Neural cell (in vitro differentiated cells): ENCODE data around the gene BSN. TPM values are rescaled to one million over a fixed set of nuclear protein-coding genes. Genes with fewer than 3 reads are reported as not detected.

Experiments
- H2AFZ ChIP-seq: fragments of 200-600, 300-800 bp; sonication (generic), shearing (Covaris generic); 2 replicates; pipeline ENCODE4 v1.6.0; 2014; ENCODE audit warnings: low read depth, mild to moderate bottlenecking, antibody characterized with exemption, low read length, moderate library complexity
- H3F3A ChIP-seq: fragments of 200-600 bp; shearing (Covaris generic); 2 replicates; pipeline ENCODE4 v1.6.1; 2016; ENCODE audit warnings: mild to moderate bottlenecking, moderate library complexity, mixed read lengths, antibody characterized with exemption, low read length; ENCODE audit not compliant: insufficient read depth, poor library complexity, severe bottlenecking
- H3K27ac ChIP-seq: fragments of 200-600, 300-800 bp; sonication (generic), shearing (Covaris generic); 2 replicates; pipeline ENCODE4 v1.5.1; 2014; ENCODE audit warnings: mild to moderate bottlenecking, low read length, moderate library complexity
- H3K27me3 ChIP-seq: fragments of 300-800, 200-600 bp; sonication (generic), shearing (Covaris generic); 2 replicates; pipeline ENCODE4 v1.6.0; 2014; ENCODE audit warnings: mild to moderate bottlenecking, low read depth, low read length, moderate library complexity; ENCODE audit not compliant: insufficient read depth
- H3K36me3 ChIP-seq: fragments of 300-800, 200-600 bp; sonication (generic), shearing (Covaris generic); 2 replicates; pipeline ENCODE4 v1.5.1; 2014; ENCODE audit warnings: mild to moderate bottlenecking, antibody characterized with exemption, low read length, moderate library complexity; ENCODE audit not compliant: insufficient read depth
- H3K4me2 ChIP-seq: fragments of 300-800, 200-600 bp; sonication (generic), shearing (Covaris generic); 2 replicates; pipeline ENCODE4 v1.6.0; 2014; ENCODE audit warnings: mild to moderate bottlenecking, low read length
- H3K4me3 ChIP-seq: fragments of 300-800, 200-600 bp; sonication (generic), shearing (Covaris generic); 2 replicates; pipeline ENCODE4 v1.5.1; 2014; ENCODE audit warnings: mild to moderate bottlenecking, low read length, moderate library complexity
- H3K79me2 ChIP-seq: fragments of 200-600 bp; shearing (Covaris generic); replicated peaks from 2 replicates; pipeline ENCODE4 v1.6.0; 2014; ENCODE audit warnings: mild to moderate bottlenecking, low read length, moderate library complexity; ENCODE audit not compliant: insufficient read depth
- H3K9ac ChIP-seq: fragments of 300-800, 200-600 bp; sonication (generic), shearing (Covaris generic); 2 replicates; pipeline ENCODE4 v1.6.1; 2016; ENCODE audit warnings: mild to moderate bottlenecking, low read length, mixed read lengths
- H3K9me2 ChIP-seq: fragments of 200-600 bp; shearing (Covaris generic); 2 replicates; pipeline ENCODE4 v1.6.1; 2016; ENCODE audit warnings: mild to moderate bottlenecking, low read length, mixed read lengths; ENCODE audit not compliant: insufficient read depth
- H3K9me3 ChIP-seq: fragments of 200-600, 300-800 bp; sonication (generic), shearing (Covaris generic); 2 replicates; pipeline ENCODE4 v1.6.1; 2016; ENCODE audit warnings: mild to moderate bottlenecking, mixed run types, low read length, moderate library complexity, mixed read lengths
- H4K20me1 ChIP-seq: fragments of 200-600 bp; shearing (Covaris generic); 2 replicates; pipeline ENCODE4 v1.6.1; 2016; ENCODE audit warnings: mild to moderate bottlenecking, mixed run types; ENCODE audit not compliant: insufficient read depth
- EP300 ChIP-seq: fragments of 450-650 bp; conservative IDR thresholded peaks from 2 replicates; pipeline ENCODE4 v1.6.1; 2014; ENCODE audit warnings: antibody characterized with exemption, mild to moderate bottlenecking, moderate library complexity; ENCODE audit not compliant: poor library complexity, severe bottlenecking
- EZH2 ChIP-seq: fragments of 200-600, 300-800 bp; shearing (Covaris generic), sonication (generic); IDR thresholded peaks from 2 replicates; pipeline ENCODE4 v1.6.1; 2014; ENCODE audit warnings: antibody characterized with exemption, low read length, borderline replicate concordance, mild to moderate bottlenecking; ENCODE audit not compliant: insufficient read depth, poor library complexity, severe bottlenecking
- MXI1 ChIP-seq: fragments of 450-650 bp; conservative IDR thresholded peaks from 2 replicates; pipeline ENCODE4 v1.6.1; 2014; ENCODE audit warnings: antibody characterized with exemption, mild to moderate bottlenecking; ENCODE audit not compliant: poor library complexity, severe bottlenecking
- POLR2AphosphoS5 ChIP-seq: IDR thresholded peaks from 2 replicates; pipeline ENCODE4 v1.6.1; 2012
- RAD21 ChIP-seq: fragments of 450-650 bp; conservative IDR thresholded peaks from 2 replicates; pipeline ENCODE4 v1.6.1; 2014; ENCODE audit warnings: antibody characterized with exemption, mild to moderate bottlenecking, moderate library complexity
- REST ChIP-seq: IDR thresholded peaks from 2 replicates; pipeline ENCODE4 v1.6.1; 2012; ENCODE audit warnings: borderline replicate concordance
- SMC3 ChIP-seq: fragments of 450-650 bp; conservative IDR thresholded peaks from 2 replicates; pipeline ENCODE4 v1.6.1; 2014; ENCODE audit warnings: antibody characterized with exemption, mild to moderate bottlenecking, moderate library complexity; ENCODE audit not compliant: poor library complexity
- TAF1 ChIP-seq: IDR thresholded peaks from 2 replicates; pipeline ENCODE4 v1.6.1; 2012; ENCODE audit warnings: low read depth
- polyA plus RNA-seq: library from polyadenylated mRNA; depleted of rRNA; stranded (reverse); fragments of >200 nt; gene quantifications from 2 replicates; pipeline ENCODE4 v1.2.3, GENCODE V29; 2014
- TF ChIP-seq, protein P1 (sequence below): fragments of 450-650 bp; IDR thresholded peaks from 2 replicates; pipeline ENCODE4 v1.5.1; 2014; ENCODE audit warnings: antibody characterized with exemption, mild to moderate bottlenecking, moderate library complexity; ENCODE audit not compliant: poor library complexity, severe bottlenecking

BSN gene
- polyA plus RNA-seq, 1 donor from 2014 or later: 2.0 TPM

- Histone ChIP-seq H4K20me1 (no peaks in the 10 kb centered on the region), H3F3A (no peaks in the 10 kb centered on the region), H3K36me3 (no peaks in the 10 kb centered on the region), H3K9ac (no peak overlapping the region), H3K9me2 (no peaks in the 10 kb centered on the region), H3K4me2 (no peak overlapping the region), H3K9me3 (no peaks in the 10 kb centered on the region), H2AFZ (no peak overlapping the region), H3K27me3 (no peaks in the 10 kb centered on the region), H3K27ac (no peak overlapping the region), H3K4me3 (no peak overlapping the region), H3K79me2 (no peaks in the 10 kb centered on the region)
- TF ChIP-seq REST: no peak
- TF ChIP-seq RAD21: no peak
- TF ChIP-seq, protein P1, sequence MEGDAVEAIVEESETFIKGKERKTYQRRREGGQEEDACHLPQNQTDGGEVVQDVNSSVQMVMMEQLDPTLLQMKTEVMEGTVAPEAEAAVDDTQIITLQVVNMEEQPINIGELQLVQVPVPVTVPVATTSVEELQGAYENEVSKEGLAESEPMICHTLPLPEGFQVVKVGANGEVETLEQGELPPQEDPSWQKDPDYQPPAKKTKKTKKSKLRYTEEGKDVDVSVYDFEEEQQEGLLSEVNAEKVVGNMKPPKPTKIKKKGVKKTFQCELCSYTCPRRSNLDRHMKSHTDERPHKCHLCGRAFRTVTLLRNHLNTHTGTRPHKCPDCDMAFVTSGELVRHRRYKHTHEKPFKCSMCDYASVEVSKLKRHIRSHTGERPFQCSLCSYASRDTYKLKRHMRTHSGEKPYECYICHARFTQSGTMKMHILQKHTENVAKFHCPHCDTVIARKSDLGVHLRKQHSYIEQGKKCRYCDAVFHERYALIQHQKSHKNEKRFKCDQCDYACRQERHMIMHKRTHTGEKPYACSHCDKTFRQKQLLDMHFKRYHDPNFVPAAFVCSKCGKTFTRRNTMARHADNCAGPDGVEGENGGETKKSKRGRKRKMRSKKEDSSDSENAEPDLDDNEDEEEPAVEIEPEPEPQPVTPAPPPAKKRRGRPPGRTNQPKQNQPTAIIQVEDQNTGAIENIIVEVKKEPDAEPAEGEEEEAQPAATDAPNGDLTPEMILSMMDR: no peak
- no peak for TF ChIP-seq SMC3
- TF ChIP-seq EZH2: no peak
- no peak for TF ChIP-seq MXI1
- TF ChIP-seq TAF1: no peak
- no peak for TF ChIP-seq EP300
- no peak for TF ChIP-seq POLR2AphosphoS5
Observed at GRCh38 chr3:49667701-49668413, 113.6 kb downstream of the BSN start.

DNA sequence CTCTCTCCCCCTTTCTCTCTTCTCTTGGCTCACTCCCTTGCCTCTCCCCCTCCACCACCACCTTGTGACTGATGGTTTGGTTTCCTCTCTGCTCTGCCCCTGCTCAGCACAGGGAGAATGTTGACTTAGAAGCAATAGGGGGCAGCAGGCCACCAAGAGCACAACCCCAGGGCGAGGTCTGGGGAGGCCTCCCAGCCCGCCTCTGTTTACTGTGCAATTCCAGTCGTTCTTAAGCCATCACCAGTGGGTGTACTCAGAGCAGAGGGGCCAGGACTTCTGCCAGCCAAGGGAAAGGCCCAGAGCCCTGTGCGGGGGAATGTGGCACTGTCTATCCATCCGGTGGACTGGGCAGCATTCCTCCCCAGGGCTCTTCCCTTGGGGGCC, 114.1 kb downstream of the BSN start:
- TF ChIP-seq, protein P1: no peak
- TF ChIP-seq POLR2AphosphoS5: peak; percentile 15
- Histone ChIP-seq H4K20me1 (no peaks in the 10 kb centered on the region), H3K4me3 (no peak overlapping the region), H3K27me3 (no peaks in the 10 kb centered on the region), H3K9me3 (no peaks in the 10 kb centered on the region), H3K27ac (no peak overlapping the region), H3K9me2 (no peaks in the 10 kb centered on the region), H2AFZ (no peak overlapping the region), H3K79me2 (no peaks in the 10 kb centered on the region), H3K36me3 (no peaks in the 10 kb centered on the region), H3K9ac (no peak overlapping the region), H3K4me2 (no peak overlapping the region), H3F3A (no peaks in the 10 kb centered on the region)
